ENCODE measurements around the gene ZBTB4.

- TF ChIP-seq CTCF (conservative IDR thresholded peaks at IDR 0.05 in 1 of 2, IDR thresholded peaks at IDR 0.05 in 1 of 2; ENCODE audit: extremely low read depth in 1 of 2, insufficient read depth in 1 of 2, low read depth in 1 of 2, low read length in 2 of 2) (no peak), EZH2 (IDR thresholded peaks at IDR 0.05; ENCODE audit: borderline replicate concordance, low read length) (no peak)
Measured at GRCh38 chr17:7501729-7502128, 22.3 kb upstream of the ZBTB4 start.
